ENCODE data around the gene HOMEZ. TPM values are rescaled to one million over a fixed set of nuclear protein-coding genes. Genes with fewer than 3 reads are reported as not detected.

HOMEZ gene
- total and polyA plus RNA-seq, 7 donors: 5.4 to 12.0 (median 6.1) TPM

Small RNA genes lying within 50 kb of the gene (small RNA-seq; reads per million reads assigned to genes)
- gene AL049829.1 (0 reads per million in 3 donors), gene RNU6-1046P (0 reads per million in 3 donors)

Other genes starting within 250 kb of the HOMEZ start
- under 1 TPM in 1 of 4 donors, not detected in 3; 0.41 TPM for gene PSMB11, start 243.9 kb downstream of the HOMEZ start, total RNA-seq
- under 1 TPM in 1 of 3 donors, not detected in 2; 0.06 TPM for gene PSMB11, start 243.9 kb downstream of the HOMEZ start, polyA plus RNA-seq
- 1 to 10 TPM; 2.0 to 7.5 (median 2.8) TPM for gene CDH24, start 228.6 kb downstream of the HOMEZ start, total RNA-seq
- gene CDH24, start 228.6 kb downstream of the HOMEZ start, polyA plus RNA-seq: 1 to 10 TPM in 1 of 3 donors, under 1 TPM in 2; 0.46 to 5.4 (median 0.60) TPM
- 100 to 1,000 TPM in 1 of 4 donors, 10 to 100 TPM in 3; 79.9 to 129 (median 93.9) TPM for gene ACIN1, start 191.0 kb downstream of the HOMEZ start, total RNA-seq
- gene ACIN1, start 191.0 kb downstream of the HOMEZ start, polyA plus RNA-seq: 100 to 1,000 TPM in 1 of 3 donors, 10 to 100 TPM in 2; 37.8 to 114 (median 40.9) TPM
- gene C14orf119, start 190.6 kb downstream of the HOMEZ start, total RNA-seq: 10 to 100 TPM; 22.4 to 38.9 (median 30.1) TPM
- 10 to 100 TPM; 49.2 to 94.3 (median 50.0) TPM for gene C14orf119, start 190.6 kb downstream of the HOMEZ start, polyA plus RNA-seq
- gene CIROP, start 181.1 kb downstream of the HOMEZ start, total RNA-seq: under 1 TPM in 1 of 4 donors, not detected in 3; 0.27 TPM
- not detected for gene CIROP, start 181.1 kb downstream of the HOMEZ start, polyA plus RNA-seq
- gene CEBPE, start 166.9 kb downstream of the HOMEZ start, total RNA-seq: under 1 TPM in 1 of 4 donors, not detected in 3; 0.68 TPM
- under 1 TPM in 1 of 3 donors, not detected in 2; 0.28 TPM for gene CEBPE, start 166.9 kb downstream of the HOMEZ start, polyA plus RNA-seq
- gene SLC7A8, start 102.5 kb downstream of the HOMEZ start, total RNA-seq: 10 to 100 TPM in 3 of 4 donors, 1 to 10 TPM in 1; 9.9 to 19.7 (median 14.1) TPM
- 10 to 100 TPM in 2 of 3 donors, 1 to 10 TPM in 1; 5.5 to 24.7 (median 13.2) TPM for gene SLC7A8, start 102.5 kb downstream of the HOMEZ start, polyA plus RNA-seq
- gene RNF212B, start 48.2 kb downstream of the HOMEZ start, total RNA-seq: not detected
- not detected for gene RNF212B, start 48.2 kb downstream of the HOMEZ start, polyA plus RNA-seq
- 10 to 100 TPM in 1 of 4 donors, 1 to 10 TPM in 3; 4.5 to 10.7 (median 8.9) TPM for gene PPP1R3E, start 16.7 kb upstream of the HOMEZ start, total RNA-seq
- gene PPP1R3E, start 16.7 kb upstream of the HOMEZ start, polyA plus RNA-seq: 10 to 100 TPM in 1 of 3 donors, 1 to 10 TPM in 2; 2.5 to 12.9 (median 3.6) TPM
- 100 to 1,000 TPM in 2 of 4 donors, 10 to 100 TPM in 2; 75.9 to 118 (median 101) TPM for gene BCL2L2, start 20.7 kb upstream of the HOMEZ start, total RNA-seq
- gene BCL2L2, start 20.7 kb upstream of the HOMEZ start, polyA plus RNA-seq: 10 to 100 TPM; 57.0 to 63.3 (median 61.9) TPM
- 10 to 100 TPM; 38.3 to 71.5 (median 48.3) TPM for gene PABPN1, start 35.3 kb upstream of the HOMEZ start, total RNA-seq
- gene PABPN1, start 35.3 kb upstream of the HOMEZ start, polyA plus RNA-seq: 100 to 1,000 TPM in 1 of 3 donors, 10 to 100 TPM in 2; 69.1 to 137 (median 76.3) TPM
- gene SLC22A17, start 66.8 kb upstream of the HOMEZ start, total RNA-seq: 10 to 100 TPM; 18.1 to 38.8 (median 26.3) TPM
- gene SLC22A17, start 66.8 kb upstream of the HOMEZ start, polyA plus RNA-seq: 10 to 100 TPM in 1 of 3 donors, under 1 TPM in 2; 0.60 to 10.6 (median 0.92) TPM
- 10 to 100 TPM in 3 of 4 donors, 1 to 10 TPM in 1; 10.0 to 19.9 (median 11.5) TPM for gene EFS, start 79.0 kb upstream of the HOMEZ start, total RNA-seq
- 1 to 10 TPM in 2 of 3 donors, under 1 TPM in 1; 0.46 to 3.0 (median 2.9) TPM for gene EFS, start 79.0 kb upstream of the HOMEZ start, polyA plus RNA-seq
- not detected for gene IL25, start 86.7 kb upstream of the HOMEZ start, total RNA-seq
- gene IL25, start 86.7 kb upstream of the HOMEZ start, polyA plus RNA-seq: not detected
- 1 to 10 TPM; 1.8 to 4.6 (median 3.8) TPM for gene CMTM5, start 90.9 kb upstream of the HOMEZ start, total RNA-seq
- 1 to 10 TPM in 1 of 3 donors, not detected in 2; 1.2 TPM for gene CMTM5, start 90.9 kb upstream of the HOMEZ start, polyA plus RNA-seq
- not detected for gene MYH6, start 122.1 kb upstream of the HOMEZ start, total RNA-seq
- gene MYH6, start 122.1 kb upstream of the HOMEZ start, polyA plus RNA-seq: 1 to 10 TPM; 1.5 to 4.9 (median 3.0) TPM
- under 1 TPM in 2 of 4 donors, not detected in 2; under 0.01 to 0.14 TPM for gene MYH7, start 149.5 kb upstream of the HOMEZ start, total RNA-seq
- gene MYH7, start 149.5 kb upstream of the HOMEZ start, polyA plus RNA-seq: 10 to 100 TPM in 1 of 3 donors, 1 to 10 TPM in 1, under 1 TPM in 1; 0.28 to 11.6 (median 3.6) TPM
- gene NGDN, start 183.6 kb upstream of the HOMEZ start, total RNA-seq: 10 to 100 TPM; 23.3 to 46.2 (median 42.7) TPM
- 10 to 100 TPM; 28.2 to 39.6 (median 28.7) TPM for gene NGDN, start 183.6 kb upstream of the HOMEZ start, polyA plus RNA-seq